ENCODE data around the gene SEMA6C.

DNA sequence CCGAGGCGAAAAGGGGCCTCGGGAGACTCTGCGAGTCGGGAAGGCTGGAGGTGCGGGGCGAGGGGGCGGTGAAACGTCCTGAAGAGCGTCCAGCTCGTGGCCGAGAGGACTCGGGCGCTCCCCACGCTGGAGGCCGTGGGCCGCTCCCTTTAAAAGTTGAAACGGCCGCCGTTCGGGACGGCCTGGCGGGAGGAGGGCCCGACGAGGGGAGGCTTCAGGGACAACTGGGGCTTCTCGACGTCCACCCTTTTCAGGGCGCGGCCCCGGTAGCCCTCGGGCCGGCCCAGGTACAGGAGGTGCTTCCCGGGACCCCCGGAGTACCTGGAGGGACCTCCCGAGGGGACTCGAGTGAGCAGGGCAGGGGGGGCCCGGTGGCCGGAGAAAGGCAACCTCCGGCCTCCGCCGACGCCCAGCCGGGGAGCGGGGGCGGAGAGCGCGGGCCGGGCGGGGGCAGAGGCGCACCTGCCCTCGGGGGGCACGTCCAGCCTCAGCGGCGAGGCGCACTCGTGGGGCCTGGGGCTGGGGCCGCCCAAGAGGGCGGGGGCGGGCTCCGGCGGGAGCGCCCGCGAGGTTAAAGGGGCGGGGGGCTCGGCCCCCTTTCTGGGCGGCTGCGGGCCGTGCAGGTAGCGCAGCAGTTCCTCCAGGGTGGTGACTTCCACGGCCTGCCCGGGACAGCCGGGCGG is 14.0 kb downstream of the SEMA6C start:
- TF ChIP-seq NANOG (IDR thresholded peaks at IDR 0.05; ENCODE audit: insufficient read depth, low read depth, low read length, poor library complexity, severe bottlenecking) = no peak
- TF ChIP-seq, protein P1, sequence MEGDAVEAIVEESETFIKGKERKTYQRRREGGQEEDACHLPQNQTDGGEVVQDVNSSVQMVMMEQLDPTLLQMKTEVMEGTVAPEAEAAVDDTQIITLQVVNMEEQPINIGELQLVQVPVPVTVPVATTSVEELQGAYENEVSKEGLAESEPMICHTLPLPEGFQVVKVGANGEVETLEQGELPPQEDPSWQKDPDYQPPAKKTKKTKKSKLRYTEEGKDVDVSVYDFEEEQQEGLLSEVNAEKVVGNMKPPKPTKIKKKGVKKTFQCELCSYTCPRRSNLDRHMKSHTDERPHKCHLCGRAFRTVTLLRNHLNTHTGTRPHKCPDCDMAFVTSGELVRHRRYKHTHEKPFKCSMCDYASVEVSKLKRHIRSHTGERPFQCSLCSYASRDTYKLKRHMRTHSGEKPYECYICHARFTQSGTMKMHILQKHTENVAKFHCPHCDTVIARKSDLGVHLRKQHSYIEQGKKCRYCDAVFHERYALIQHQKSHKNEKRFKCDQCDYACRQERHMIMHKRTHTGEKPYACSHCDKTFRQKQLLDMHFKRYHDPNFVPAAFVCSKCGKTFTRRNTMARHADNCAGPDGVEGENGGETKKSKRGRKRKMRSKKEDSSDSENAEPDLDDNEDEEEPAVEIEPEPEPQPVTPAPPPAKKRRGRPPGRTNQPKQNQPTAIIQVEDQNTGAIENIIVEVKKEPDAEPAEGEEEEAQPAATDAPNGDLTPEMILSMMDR (IDR thresholded peaks at IDR 0.05; ENCODE audit: control extremely low read depth in 1 of 3, insufficient read depth in 1 of 3, low read depth in 1 of 3, low read length in 3 of 3) = no peak
- no peak for TF ChIP-seq RAD21 (IDR thresholded peaks at IDR 0.05 in 1 of 2, conservative IDR thresholded peaks at IDR 0.05 in 1 of 2; ENCODE audit: low read depth in 2 of 2, low read length in 2 of 2)
- TF ChIP-seq EGR1 (IDR thresholded peaks at IDR 0.05; ENCODE audit: borderline replicate concordance, low read depth, low read length) = peak; percentile 50; the same call in 1 of the 2 replicates
- no peak for TF ChIP-seq SP1 (IDR thresholded peaks at IDR 0.05; ENCODE audit: low read depth, low read length)
- no peak for TF ChIP-seq POLR2AphosphoS5 (IDR thresholded peaks at IDR 0.05; ENCODE audit: low read depth, low read length)
- no peak for TF ChIP-seq TAF1 (IDR thresholded peaks at IDR 0.05; ENCODE audit: low read depth, low read length)
- TF ChIP-seq CREB1 (IDR thresholded peaks at IDR 0.05) = no peak
- no peak for TF ChIP-seq POLR2A (IDR thresholded peaks at IDR 0.05; ENCODE audit: control extremely low read depth in 1 of 2, low read depth in 2 of 2, low read length in 2 of 2)
- no peak for TF ChIP-seq EP300 (IDR thresholded peaks at IDR 0.05; ENCODE audit: borderline replicate concordance in 1 of 2, low read depth in 2 of 2, low read length in 2 of 2)
- TF ChIP-seq ZNF274 (IDR thresholded peaks at IDR 0.05; ENCODE audit: borderline replicate concordance, extremely low read depth, low read length) = no peak
- TF ChIP-seq FOSL1 (IDR thresholded peaks at IDR 0.05; ENCODE audit: insufficient read depth, low read depth, low read length) = no peak
- TF ChIP-seq HDAC2 (IDR thresholded peaks at IDR 0.05; ENCODE audit: borderline replicate concordance in 1 of 2, low read depth in 2 of 2, low read length in 2 of 2) = no peak
